Testis (tissue), 2 donors: ENCODE data around the gene IFT27.

Source experiments
- CTCF ChIP-seq, 3 experiments: fragments of 450-650 bp in 2 of 3; fragments of 200-600 bp in 1 of 3; sonication (generic) in 1 of 3; IDR thresholded peaks; one replicate each; pipeline ENCODE4 v1.5.1; 2016 to 2019; ENCODE audit warnings: antibody characterized with exemption in 3 of 3, mild to moderate bottlenecking in 2 of 3, moderate library complexity in 1 of 3
- POLR2A ChIP-seq: fragments of 450-650 bp; IDR thresholded peaks from one replicate; pipeline ENCODE4 v1.6.1; 2017; ENCODE audit warnings: antibody characterized with exemption, mild to moderate bottlenecking, moderate library complexity

GRCh38 chr22:36741204-36741793, 34.6 kb downstream of the IFT27 start:
- TF ChIP-seq CTCF (IDR thresholded peaks at IDR 0.05) (no peak), POLR2A (no peak)
